ENCODE results near the gene LRP8.

Gene LRP8

DNA sequence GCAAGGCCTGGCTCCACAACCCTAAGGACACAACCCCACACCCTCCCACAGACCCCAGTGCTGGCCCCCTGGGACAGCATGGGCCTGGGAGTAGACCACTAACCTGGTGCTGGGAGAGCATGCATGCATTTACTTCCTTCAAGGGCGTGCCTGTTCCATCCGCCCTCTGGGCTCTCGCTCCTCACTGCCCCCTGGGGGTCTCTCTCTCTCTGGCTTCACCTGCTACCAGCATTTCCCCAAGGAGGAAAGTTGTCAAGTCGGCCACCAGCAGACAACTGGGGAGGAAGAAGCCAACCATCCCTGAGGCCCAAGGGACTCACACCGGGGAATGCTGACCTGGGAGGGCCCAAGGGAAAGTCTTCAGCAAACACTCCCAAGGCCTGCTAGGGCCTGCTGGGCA, 6.5 kb downstream of the LRP8 start:
- TF ChIP-seq, protein P1, sequence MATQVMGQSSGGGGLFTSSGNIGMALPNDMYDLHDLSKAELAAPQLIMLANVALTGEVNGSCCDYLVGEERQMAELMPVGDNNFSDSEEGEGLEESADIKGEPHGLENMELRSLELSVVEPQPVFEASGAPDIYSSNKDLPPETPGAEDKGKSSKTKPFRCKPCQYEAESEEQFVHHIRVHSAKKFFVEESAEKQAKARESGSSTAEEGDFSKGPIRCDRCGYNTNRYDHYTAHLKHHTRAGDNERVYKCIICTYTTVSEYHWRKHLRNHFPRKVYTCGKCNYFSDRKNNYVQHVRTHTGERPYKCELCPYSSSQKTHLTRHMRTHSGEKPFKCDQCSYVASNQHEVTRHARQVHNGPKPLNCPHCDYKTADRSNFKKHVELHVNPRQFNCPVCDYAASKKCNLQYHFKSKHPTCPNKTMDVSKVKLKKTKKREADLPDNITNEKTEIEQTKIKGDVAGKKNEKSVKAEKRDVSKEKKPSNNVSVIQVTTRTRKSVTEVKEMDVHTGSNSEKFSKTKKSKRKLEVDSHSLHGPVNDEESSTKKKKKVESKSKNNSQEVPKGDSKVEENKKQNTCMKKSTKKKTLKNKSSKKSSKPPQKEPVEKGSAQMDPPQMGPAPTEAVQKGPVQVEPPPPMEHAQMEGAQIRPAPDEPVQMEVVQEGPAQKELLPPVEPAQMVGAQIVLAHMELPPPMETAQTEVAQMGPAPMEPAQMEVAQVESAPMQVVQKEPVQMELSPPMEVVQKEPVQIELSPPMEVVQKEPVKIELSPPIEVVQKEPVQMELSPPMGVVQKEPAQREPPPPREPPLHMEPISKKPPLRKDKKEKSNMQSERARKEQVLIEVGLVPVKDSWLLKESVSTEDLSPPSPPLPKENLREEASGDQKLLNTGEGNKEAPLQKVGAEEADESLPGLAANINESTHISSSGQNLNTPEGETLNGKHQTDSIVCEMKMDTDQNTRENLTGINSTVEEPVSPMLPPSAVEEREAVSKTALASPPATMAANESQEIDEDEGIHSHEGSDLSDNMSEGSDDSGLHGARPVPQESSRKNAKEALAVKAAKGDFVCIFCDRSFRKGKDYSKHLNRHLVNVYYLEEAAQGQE (IDR thresholded peaks at IDR 0.05; ENCODE audit: insufficient read depth in 1 of 2, low read depth in 2 of 2, low read length in 2 of 2) = no peak
- TF ChIP-seq TAF1 (IDR thresholded peaks at IDR 0.05; ENCODE audit: borderline replicate concordance, insufficient read depth, low read length) (no peak), SIN3A (IDR thresholded peaks at IDR 0.05; ENCODE audit: borderline replicate concordance, insufficient read depth, low read length) (no peak), FOXP2 (optimal IDR thresholded peaks at IDR 0.05; ENCODE audit: borderline replicate concordance, extremely low read depth, extremely low read length, insufficient read depth) (no peak), POLR2AphosphoS5 (IDR thresholded peaks at IDR 0.05; ENCODE audit: low read depth, low read length) (no peak)

DNA sequence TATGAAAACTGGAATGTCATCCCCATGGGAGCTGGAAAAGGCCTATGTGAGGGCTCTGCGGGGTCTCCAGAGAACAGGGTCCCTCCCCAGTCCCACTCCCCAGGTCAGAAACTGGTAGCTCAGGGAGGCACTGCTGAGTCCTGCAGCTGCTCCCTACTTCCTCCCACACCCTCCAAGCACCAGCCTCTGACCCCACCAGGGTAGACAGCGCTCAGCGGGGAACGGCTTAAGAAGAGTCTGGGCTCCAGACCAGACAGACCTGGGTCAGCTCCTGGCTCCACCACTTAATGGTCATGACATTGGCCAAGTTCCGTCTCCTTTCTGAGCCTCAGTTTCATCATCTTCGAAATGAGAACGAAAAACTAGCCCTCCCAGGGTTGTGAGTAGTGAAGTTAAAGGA, 7.2 kb downstream of the LRP8 start:
- TF ChIP-seq FOXP2 (optimal IDR thresholded peaks at IDR 0.05; ENCODE audit: borderline replicate concordance, extremely low read depth, extremely low read length, insufficient read depth) = no peak
- TF ChIP-seq TAF1 (IDR thresholded peaks at IDR 0.05; ENCODE audit: borderline replicate concordance, insufficient read depth, low read length) = no peak
- no peak for TF ChIP-seq POLR2AphosphoS5 (IDR thresholded peaks at IDR 0.05; ENCODE audit: low read depth, low read length)
- TF ChIP-seq, protein P1 (IDR thresholded peaks at IDR 0.05; ENCODE audit: insufficient read depth in 1 of 2, low read depth in 2 of 2, low read length in 2 of 2) = no peak

DNA sequence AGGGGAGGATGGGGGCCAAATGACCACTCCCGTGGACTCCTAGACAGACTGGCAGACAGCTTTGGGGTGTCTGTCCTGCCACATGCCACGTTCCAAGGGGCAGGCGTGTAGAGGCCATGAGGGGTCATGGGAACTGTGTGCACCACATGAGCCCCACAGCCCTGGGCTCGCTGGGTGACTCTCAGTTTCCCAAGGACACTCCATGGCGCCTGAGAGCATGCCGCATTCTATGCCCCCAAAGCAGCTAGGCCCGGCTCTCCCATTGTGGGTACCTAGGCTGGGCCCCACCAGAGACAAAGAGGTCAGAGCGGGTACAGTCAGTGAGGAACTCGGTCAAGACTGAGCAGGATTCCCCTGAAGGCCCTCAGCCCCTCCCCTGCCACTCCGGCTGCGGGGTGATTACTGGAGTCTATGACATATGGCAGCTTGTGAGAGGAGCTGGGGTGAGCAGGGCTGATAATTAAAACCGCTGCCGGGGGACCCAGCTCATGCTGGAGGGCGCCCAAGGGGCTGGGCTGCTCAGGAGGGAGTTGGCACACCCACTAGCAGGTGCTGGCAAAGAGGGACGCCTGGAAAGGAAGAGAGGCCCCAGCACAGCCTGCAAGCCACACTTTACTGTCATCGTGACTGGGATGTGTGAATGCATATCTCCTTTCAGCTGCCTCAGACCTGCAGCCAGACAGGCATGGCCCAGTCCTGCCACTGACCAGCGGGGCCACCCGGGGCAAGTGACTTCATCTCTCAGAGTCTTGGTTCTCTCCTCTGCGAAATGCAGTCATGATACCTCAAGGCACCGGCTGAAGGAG, 8.4 kb downstream of the LRP8 start:
- TF ChIP-seq FOXP2 (optimal IDR thresholded peaks at IDR 0.05; ENCODE audit: borderline replicate concordance, extremely low read depth, extremely low read length, insufficient read depth) = no peak
- TF ChIP-seq, protein P1 (IDR thresholded peaks at IDR 0.05; ENCODE audit: insufficient read depth in 1 of 2, low read depth in 2 of 2, low read length in 2 of 2) = no peak
- no peak for TF ChIP-seq SIN3A (IDR thresholded peaks at IDR 0.05; ENCODE audit: borderline replicate concordance, insufficient read depth, low read length)
- TF ChIP-seq POLR2AphosphoS5 (IDR thresholded peaks at IDR 0.05; ENCODE audit: low read depth, low read length) = no peak
- TF ChIP-seq TAF1 (IDR thresholded peaks at IDR 0.05; ENCODE audit: borderline replicate concordance, insufficient read depth, low read length) = no peak

DNA sequence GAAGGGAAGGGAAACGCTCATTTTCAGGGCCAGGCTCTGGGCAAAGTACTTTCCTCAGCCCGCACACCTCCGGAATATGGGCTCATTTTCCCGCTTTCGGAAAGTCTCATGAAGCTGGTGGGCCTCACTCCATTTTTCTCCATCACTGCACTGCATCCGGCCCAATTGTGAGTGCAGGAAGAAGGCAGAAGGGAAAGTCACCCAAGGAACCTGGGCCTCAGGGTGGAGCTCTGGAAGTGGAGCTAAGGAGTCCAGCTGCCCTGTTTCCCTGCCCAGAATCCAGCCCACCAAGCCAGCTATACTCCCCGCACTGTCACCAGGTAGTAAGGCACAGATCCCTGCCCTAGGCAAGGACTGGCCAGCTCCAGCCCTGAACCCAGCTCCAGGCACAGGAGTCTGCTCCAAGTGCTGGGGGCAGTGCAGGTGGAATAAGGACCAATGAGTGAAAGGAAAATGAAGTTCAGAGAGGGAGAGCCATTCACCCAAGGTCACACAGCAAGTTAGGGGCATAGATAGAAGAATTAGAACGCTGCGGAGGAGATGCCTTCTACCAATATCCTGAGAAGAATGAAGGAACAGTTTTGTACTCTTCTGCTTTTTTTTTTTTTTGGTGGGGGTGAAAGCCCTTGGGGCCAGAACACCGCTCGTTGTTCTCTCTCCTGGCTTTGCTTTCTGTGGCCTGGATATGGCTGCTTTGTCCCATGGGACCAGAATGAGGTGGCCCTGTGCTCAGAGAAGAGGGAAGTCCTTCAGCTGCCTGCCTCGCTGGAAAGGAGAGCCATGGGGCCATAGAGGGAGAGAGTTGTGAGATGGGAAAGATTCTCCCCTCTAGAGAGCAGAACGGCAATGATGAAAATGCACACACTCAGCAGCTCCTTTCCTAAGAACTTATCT, 10.0 kb downstream of the LRP8 start:
- TF ChIP-seq TAF1 (IDR thresholded peaks at IDR 0.05; ENCODE audit: borderline replicate concordance, insufficient read depth, low read length) = no peak
- no peak for TF ChIP-seq FOXP2 (optimal IDR thresholded peaks at IDR 0.05; ENCODE audit: borderline replicate concordance, extremely low read depth, extremely low read length, insufficient read depth)
- TF ChIP-seq, protein P1 (IDR thresholded peaks at IDR 0.05; ENCODE audit: insufficient read depth in 1 of 2, low read depth in 2 of 2, low read length in 2 of 2) = no peak
- TF ChIP-seq POLR2AphosphoS5 (IDR thresholded peaks at IDR 0.05; ENCODE audit: low read depth, low read length) = no peak
- no peak for TF ChIP-seq SIN3A (IDR thresholded peaks at IDR 0.05; ENCODE audit: borderline replicate concordance, insufficient read depth, low read length)
